Lower leg skin (tissue), 3 donors: Measurements from ENCODE around the gene SYT1.

ENCODE experiments used
- CTCF ChIP-seq, 3 donors: fragments of 450-650 bp; IDR thresholded peaks; one replicate each; pipeline ENCODE4 v1.5.1; 2016; ENCODE audit warnings: antibody characterized with exemption in 3 of 3, mild to moderate bottlenecking in 3 of 3, moderate library complexity in 2 of 3
- POLR2A ChIP-seq, 2 donors: fragments of 450-650 bp; IDR thresholded peaks; one replicate each; pipeline ENCODE4 v1.6.1; 2016 to 2017; ENCODE audit warnings: antibody characterized with exemption in 2 of 2, mild to moderate bottlenecking in 1 of 2, moderate library complexity in 1 of 2

- TF ChIP-seq POLR2A (IDR thresholded peaks at IDR 0.05) (no peak), CTCF (IDR thresholded peaks at IDR 0.05) (no peak)
Observed at GRCh38 chr12:78878459-78878858, 13.9 kb downstream of the SYT1 start.
